ENCODE measurements around the gene UQCRC1. TPM values are rescaled to one million over a fixed set of nuclear protein-coding genes. Genes with fewer than 3 reads are reported as not detected.

UQCRC1 gene
- total RNA-seq, 1 donor from 2014 or later, result 190 TPM

- no peak for DNase-seq (ENCODE audit: low read depth)
These were observed 46.0 kb downstream of the UQCRC1 start, which contains the start of gene UCN2 for GRCh38 chr3:48563382-48563918. TSS of gene UCN2 (minus strand) at chr3:48563781. CDS start at chr3:48563124, 657 bp downstream.

GRCh38 chr3:48562367-48563095 lies 46.9 kb downstream of the UQCRC1 start:
- Mint-ChIP-seq H3K36me3 (ENCODE audit: low read depth, unreplicated experiment) (peaks cover 10% of the 10 kb centered on the region), H3K4me3 (ENCODE audit: unreplicated experiment) (no peak overlapping the region), H3K4me1 (ENCODE audit: low read depth, unreplicated experiment) (peaks cover 43% of the 10 kb centered on the region), H3K27me3 (ENCODE audit: low read depth, unreplicated experiment) (no peaks in the 10 kb centered on the region), H3K9me3 (ENCODE audit: unreplicated experiment) (no peaks in the 10 kb centered on the region), H3K27ac (ENCODE audit: unreplicated experiment) (peak overlapping the region; percentile 87)
- no peak for TF ChIP-seq CTCF (IDR thresholded peaks at IDR 0.05; ENCODE audit: insufficient read depth, low read depth, low read length)
- Histone ChIP-seq H3K36me3 (ENCODE audit: insufficient read depth, low read length) (no peaks in the 10 kb centered on the region), H3K4me3 (ENCODE audit: insufficient read depth, low read depth, low read length) (no peak overlapping the region), H3K27ac (ENCODE audit: low read depth, low read length) (peak overlapping the region; percentile 76), H3K4me2 (ENCODE audit: low read length) (no peak overlapping the region), H3K79me2 (ENCODE audit: insufficient read depth, low read length) (peaks cover 11% of the 10 kb centered on the region), H4K20me1 (ENCODE audit: insufficient read depth, low read length) (peaks cover 16% of the 10 kb centered on the region), H3K4me1 (ENCODE audit: insufficient read depth, low read length) (peaks cover 76% of the 10 kb centered on the region), H3K9ac (ENCODE audit: low read length) (peak overlapping the region; percentile 59), H3K9me3 (ENCODE audit: insufficient read depth, low read depth, low read length) (no peaks in the 10 kb centered on the region), H3K27me3 (ENCODE audit: insufficient read depth, low read length) (no peaks in the 10 kb centered on the region), H2AFZ (ENCODE audit: low read depth, low read length) (no peak overlapping the region)
- no peak for DNase-seq (ENCODE audit: low read depth)
- no peak for FAIRE-seq

More at GRCh38 chr3:48563382-48563918, 46.0 kb downstream of the UQCRC1 start, which contains the start of gene UCN2:
- Histone ChIP-seq H4K20me1 (ENCODE audit: insufficient read depth, low read length) (peaks cover 14% of the 10 kb centered on the region), H3K4me3 (ENCODE audit: insufficient read depth, low read depth, low read length) (no peak within 1 kb of the TSS), H3K27me3 (ENCODE audit: insufficient read depth, low read length) (no peaks in the 10 kb centered on the region), H3K4me1 (ENCODE audit: insufficient read depth, low read length) (peaks cover 71% of the 10 kb centered on the region), H3K4me2 (ENCODE audit: low read length) (peak within 1 kb of the TSS; percentile 51), H3K36me3 (ENCODE audit: insufficient read depth, low read length) (no peaks in the 10 kb centered on the region), H3K9ac (ENCODE audit: low read length) (peak within 1 kb of the TSS; percentile 59), H3K9me3 (ENCODE audit: insufficient read depth, low read depth, low read length) (no peaks in the 10 kb centered on the region), H2AFZ (ENCODE audit: low read depth, low read length) (peak within 1 kb of the TSS; percentile 51), H3K27ac (ENCODE audit: low read depth, low read length) (peak within 1 kb of the TSS; percentile 76), H3K79me2 (ENCODE audit: insufficient read depth, low read length) (peaks cover 11% of the 10 kb centered on the region)
- TF ChIP-seq CTCF (IDR thresholded peaks at IDR 0.05; ENCODE audit: insufficient read depth, low read depth, low read length), result no peak
- TF ChIP-seq EZH2 (IDR thresholded peaks at IDR 0.05; ENCODE audit: insufficient read depth, low read length), result no peak
- Mint-ChIP-seq H3K4me1 (ENCODE audit: low read depth, unreplicated experiment) (peaks cover 40% of the 10 kb centered on the region), H3K36me3 (ENCODE audit: low read depth, unreplicated experiment) (peaks cover 15% of the 10 kb centered on the region), H3K9me3 (ENCODE audit: unreplicated experiment) (no peaks in the 10 kb centered on the region), H3K27me3 (ENCODE audit: low read depth, unreplicated experiment) (no peaks in the 10 kb centered on the region), H3K27ac (ENCODE audit: unreplicated experiment) (peak within 1 kb of the TSS; percentile 87), H3K4me3 (ENCODE audit: unreplicated experiment) (no peak within 1 kb of the TSS)
- peak; percentile 26 for FAIRE-seq

Data from astrocyte (in vitro differentiated cells and primary cell).